ENCODE data around the gene GPC5.

GPC5 gene

GRCh38 chr13:91716436-91717065, 318.1 kb downstream of the GPC5 start:
- H3K4me1 ChIP-seq (ENCODE audit: insufficient read depth, low read length, severe bottlenecking), result no peaks in the 10 kb centered on the region
- no peak overlapping the region for H3K27ac ChIP-seq (ENCODE audit: low read depth, low read length, poor library complexity, severe bottlenecking)
- no peak overlapping the region for H3K9ac ChIP-seq (ENCODE audit: low read length)
- H3K27me3 ChIP-seq (ENCODE audit: insufficient read depth, low read length), result no peaks in the 10 kb centered on the region
- no peak overlapping the region for H2AFZ ChIP-seq (ENCODE audit: low read length)
- H3K4me3 ChIP-seq (ENCODE audit: low read depth, low read length, poor library complexity, severe bottlenecking), result no peak overlapping the region
- H3K9me2 ChIP-seq (ENCODE audit: low read depth, low read length), result no peaks in the 10 kb centered on the region
- no peaks in the 10 kb centered on the region for H4K20me1 ChIP-seq (ENCODE audit: insufficient read depth, low read length)
- TF ChIP-seq CTCF (IDR thresholded peaks at IDR 0.05; ENCODE audit: low read length), result no peak
- TF ChIP-seq EZH2 (IDR thresholded peaks at IDR 0.05; ENCODE audit: borderline replicate concordance, low read length), result no peak
- no peaks in the 10 kb centered on the region for H3K36me3 ChIP-seq (ENCODE audit: insufficient read depth, low read length)
- H3F3A ChIP-seq (ENCODE audit: insufficient read depth, low read length), result no peaks in the 10 kb centered on the region
- no peak overlapping the region for H3K4me2 ChIP-seq (ENCODE audit: low read length)
- H3K9me3 ChIP-seq (ENCODE audit: low read length), result no peaks in the 10 kb centered on the region
- no peaks in the 10 kb centered on the region for H3K79me2 ChIP-seq (ENCODE audit: insufficient read depth, low read length)

- Histone ChIP-seq H3K36me3 (ENCODE audit: insufficient read depth, low read length) (no peaks in the 10 kb centered on the region), H3K4me1 (ENCODE audit: insufficient read depth, low read length, severe bottlenecking) (no peaks in the 10 kb centered on the region), H4K20me1 (ENCODE audit: insufficient read depth, low read length) (no peaks in the 10 kb centered on the region), H3K4me3 (ENCODE audit: low read depth, low read length, poor library complexity, severe bottlenecking) (no peak overlapping the region), H3F3A (ENCODE audit: insufficient read depth, low read length) (no peaks in the 10 kb centered on the region), H3K9me3 (ENCODE audit: low read length) (no peaks in the 10 kb centered on the region), H3K4me2 (ENCODE audit: low read length) (no peak overlapping the region), H3K79me2 (ENCODE audit: insufficient read depth, low read length) (no peaks in the 10 kb centered on the region), H2AFZ (ENCODE audit: low read length) (no peak overlapping the region), H3K9ac (ENCODE audit: low read length) (no peak overlapping the region), H3K27me3 (ENCODE audit: insufficient read depth, low read length) (no peaks in the 10 kb centered on the region), H3K27ac (ENCODE audit: low read depth, low read length, poor library complexity, severe bottlenecking) (no peak overlapping the region), H3K9me2 (ENCODE audit: low read depth, low read length) (no peaks in the 10 kb centered on the region)
- no peak for TF ChIP-seq EZH2 (IDR thresholded peaks at IDR 0.05; ENCODE audit: borderline replicate concordance, low read length)
- no peak for TF ChIP-seq CTCF (IDR thresholded peaks at IDR 0.05; ENCODE audit: low read length)
Observed at GRCh38 chr13:91719033-91719432, 320.6 kb downstream of the GPC5 start.

GRCh38 chr13:91721413-91721812, 323.0 kb downstream of the GPC5 start:
- H2AFZ ChIP-seq (ENCODE audit: low read length), result no peak overlapping the region
- H3F3A ChIP-seq (ENCODE audit: insufficient read depth, low read length), result no peaks in the 10 kb centered on the region
- no peaks in the 10 kb centered on the region for H3K4me1 ChIP-seq (ENCODE audit: insufficient read depth, low read length, severe bottlenecking)
- H3K4me3 ChIP-seq (ENCODE audit: low read depth, low read length, poor library complexity, severe bottlenecking), result no peak overlapping the region
- no peaks in the 10 kb centered on the region for H3K27me3 ChIP-seq (ENCODE audit: insufficient read depth, low read length)
- TF ChIP-seq EZH2 (IDR thresholded peaks at IDR 0.05; ENCODE audit: borderline replicate concordance, low read length) (no peak), CTCF (IDR thresholded peaks at IDR 0.05; ENCODE audit: low read length) (no peak)
- H3K79me2 ChIP-seq (ENCODE audit: insufficient read depth, low read length), result no peaks in the 10 kb centered on the region
- H3K27ac ChIP-seq (ENCODE audit: low read depth, low read length, poor library complexity, severe bottlenecking), result no peak overlapping the region
- H3K9ac ChIP-seq (ENCODE audit: low read length), result no peak overlapping the region
- H3K36me3 ChIP-seq (ENCODE audit: insufficient read depth, low read length), result no peaks in the 10 kb centered on the region
- no peaks in the 10 kb centered on the region for H3K9me3 ChIP-seq (ENCODE audit: low read length)
- no peaks in the 10 kb centered on the region for H4K20me1 ChIP-seq (ENCODE audit: insufficient read depth, low read length)
- H3K9me2 ChIP-seq (ENCODE audit: low read depth, low read length), result no peaks in the 10 kb centered on the region
- no peak overlapping the region for H3K4me2 ChIP-seq (ENCODE audit: low read length)

Data from OCI-LY1 (cell line).